Trophoblast cell (in vitro differentiated cells and primary cell): ENCODE data around the gene CERS1.

ENCODE experiments used
- DNase-seq, 2 donors: peaks; one replicate each; pipeline ENCODE4 v3.0.0-alpha.2; 2016
- H2AFZ ChIP-seq: 2 replicates; pipeline ENCODE4 v1.6.1; 2013; ENCODE audit warnings: low read length, moderate library complexity, mild to moderate bottlenecking; ENCODE audit not compliant: insufficient read depth, poor library complexity
- H2AK5ac ChIP-seq: 2 replicates; pipeline ENCODE4 v1.6.1; 2013; ENCODE audit warnings: mild to moderate bottlenecking, low read length
- H2BK120ac ChIP-seq: 2 replicates; pipeline ENCODE4 v1.6.1; 2013; ENCODE audit warnings: low read length, mild to moderate bottlenecking, moderate library complexity; ENCODE audit not compliant: insufficient read depth, poor library complexity
- H2BK12ac ChIP-seq: 2 replicates; pipeline ENCODE4 v1.6.1; 2013; ENCODE audit warnings: mild to moderate bottlenecking, low read length, moderate library complexity
- H2BK5ac ChIP-seq: 2 replicates; pipeline ENCODE4 v1.6.1; 2013; ENCODE audit warnings: low read length, low read depth, moderate library complexity, mild to moderate bottlenecking; ENCODE audit not compliant: poor library complexity
- H3K14ac ChIP-seq: 2 replicates; pipeline ENCODE4 v1.6.1; 2013; ENCODE audit warnings: mild to moderate bottlenecking, low read length
- H3K18ac ChIP-seq: 2 replicates; pipeline ENCODE4 v1.6.1; 2013; ENCODE audit warnings: mild to moderate bottlenecking, low read length
- H3K23ac ChIP-seq: 2 replicates; pipeline ENCODE4 v1.6.1; 2013; ENCODE audit warnings: low read length
- H3K27ac ChIP-seq: 2 replicates; pipeline ENCODE4 v1.5.1; 2013; ENCODE audit warnings: low read depth, mild to moderate bottlenecking, inconsistent platforms, low read length, moderate library complexity
- H3K27me3 ChIP-seq: 2 replicates; pipeline ENCODE4 v1.6.1; 2013; ENCODE audit warnings: inconsistent platforms, mild to moderate bottlenecking, low read length, moderate library complexity; ENCODE audit not compliant: insufficient read depth
- H3K36me3 ChIP-seq, 2 experiments: 1 replicate in 1 of 2; 2 replicates in 1 of 2; pipeline ENCODE4 v1.6.1; 2013; ENCODE audit warnings: low read length in 2 of 2, mild to moderate bottlenecking in 2 of 2, moderate library complexity in 1 of 2; ENCODE audit not compliant: insufficient read depth in 2 of 2, control insufficient read depth in 1 of 2
- H3K4ac ChIP-seq: 2 replicates; pipeline ENCODE4 v1.6.1; 2013; ENCODE audit warnings: low read depth, mild to moderate bottlenecking, low read length, moderate library complexity
- H3K4me1 ChIP-seq, 2 experiments: 1 replicate in 1 of 2; 2 replicates in 1 of 2; pipeline ENCODE4 v1.6.1; 2013; ENCODE audit warnings: low read length in 2 of 2, mild to moderate bottlenecking in 2 of 2, moderate library complexity in 1 of 2; ENCODE audit not compliant: insufficient read depth in 2 of 2, control insufficient read depth in 1 of 2
- H3K4me2 ChIP-seq: 2 replicates; pipeline ENCODE4 v1.6.1; 2013; ENCODE audit warnings: inconsistent platforms, mild to moderate bottlenecking, low read length, moderate library complexity
- H3K4me3 ChIP-seq: 2 replicates; pipeline ENCODE4 v1.5.1; 2013; ENCODE audit warnings: mild to moderate bottlenecking, low read depth, low read length, inconsistent platforms
- H3K79me1 ChIP-seq: one replicate; pipeline ENCODE4 v1.6.1; 2013; ENCODE audit warnings: low read length
- H3K79me2 ChIP-seq: 2 replicates; pipeline ENCODE4 v1.6.1; 2013; ENCODE audit warnings: low read length, mild to moderate bottlenecking; ENCODE audit not compliant: control insufficient read depth, insufficient read depth, poor library complexity
- H3K9ac ChIP-seq: 2 replicates; pipeline ENCODE4 v1.6.1; 2013; ENCODE audit warnings: mild to moderate bottlenecking, low read length
- H3K9me3 ChIP-seq: 2 replicates; pipeline ENCODE4 v1.6.1; 2013; ENCODE audit warnings: low read depth, mild to moderate bottlenecking, control low read depth, inconsistent platforms, low read length; ENCODE audit not compliant: insufficient read depth
- H4K12ac ChIP-seq: 2 replicates; pipeline ENCODE4 v1.6.1; 2013; ENCODE audit warnings: low read depth, mild to moderate bottlenecking, low read length, moderate library complexity
- H4K8ac ChIP-seq: 2 replicates; pipeline ENCODE4 v1.6.1; 2013; ENCODE audit warnings: low read depth, mild to moderate bottlenecking, low read length, moderate library complexity
- H4K91ac ChIP-seq: one replicate; pipeline ENCODE4 v1.6.1; 2013; ENCODE audit warnings: low read depth, mild to moderate bottlenecking, low read length, moderate library complexity
- whole genome bisulfite sequencing: extraction: QIAGEN DNeasy Blood & Tissue Kit; methylation state at CpG from one replicate; pipeline ENCODE4 v1.1.7; 2013; ENCODE audit warnings: missing lambda C conversion rate; ENCODE audit not compliant: insufficient read length, insufficient coverage; ENCODE audit errors: extremely low coverage; 5-methylcytosine and 5-hydroxymethylcytosine counted together

The CERS1 gene

DNA sequence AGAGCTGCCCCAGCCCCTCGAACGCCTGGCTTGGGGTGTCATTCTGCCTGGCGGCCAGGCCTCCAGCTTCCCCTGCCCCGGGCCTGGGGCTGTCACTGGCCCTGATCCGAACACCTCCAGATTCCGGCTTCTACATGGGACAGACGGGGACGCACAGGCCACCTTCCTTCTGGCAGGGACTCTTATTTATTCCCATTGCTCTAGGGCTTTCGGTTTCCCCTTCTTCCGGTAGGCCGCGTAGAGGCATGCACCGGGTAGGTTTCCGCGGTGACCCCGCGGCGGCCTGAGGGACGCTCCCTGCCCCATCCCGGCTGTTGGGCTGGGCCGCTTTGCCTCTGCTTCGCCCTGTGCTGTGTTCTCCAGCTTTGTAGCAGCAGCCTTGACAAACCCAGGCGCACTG lies 28.2 kb downstream of the CERS1 start:
- no peak overlapping the region for H4K8ac ChIP-seq
- no peak overlapping the region for H3K14ac ChIP-seq
- no peak overlapping the region for H2AFZ ChIP-seq
- no CpG with 5 or more reads among the region's 23 CpGs for WGBS
- H3K36me3 ChIP-seq, result peaks cover 56 to 61% of the 10 kb centered on the region in 2 experiments
- H3K79me1 ChIP-seq, result no peaks in the 10 kb centered on the region
- H4K12ac ChIP-seq, result no peak overlapping the region
- H3K9ac ChIP-seq, result no peak overlapping the region
- no peaks in the 10 kb centered on the region for H3K27me3 ChIP-seq
- no peaks in the 10 kb centered on the region for H3K4me1 ChIP-seq
- H3K4me3 ChIP-seq, result no peak overlapping the region
- no peak overlapping the region for H3K4me2 ChIP-seq
- no peak overlapping the region for H2AK5ac ChIP-seq
- no peak overlapping the region for H3K27ac ChIP-seq
- no peak overlapping the region for H3K23ac ChIP-seq
- H4K91ac ChIP-seq, result no peak overlapping the region
- H3K18ac ChIP-seq, result peak overlapping the region; percentile 50
- H2BK5ac ChIP-seq, result no peak overlapping the region
- peaks cover 5% of the 10 kb centered on the region for H3K9me3 ChIP-seq
- no peak overlapping the region for H2BK12ac ChIP-seq
- no peak for DNase-seq
- H2BK120ac ChIP-seq, result no peak overlapping the region
- H3K4ac ChIP-seq, result no peak overlapping the region
- no peaks in the 10 kb centered on the region for H3K79me2 ChIP-seq

GRCh38 chr19:18867199-18867598 lies 28.8 kb downstream of the CERS1 start:
- Histone ChIP-seq H3K36me3 (peaks cover 61 to 65% of the 10 kb centered on the region in 2 experiments), H3K27ac (no peak overlapping the region), H3K9ac (no peak overlapping the region), H3K9me3 (peaks cover 5% of the 10 kb centered on the region), H3K14ac (no peak overlapping the region), H2AFZ (no peak overlapping the region), H3K27me3 (no peaks in the 10 kb centered on the region), H3K4me2 (no peak overlapping the region), H3K23ac (no peak overlapping the region), H3K4me1 (no peaks in the 10 kb centered on the region), H2AK5ac (no peak overlapping the region), H3K4ac (no peak overlapping the region), H2BK12ac (no peak overlapping the region), H3K79me1 (no peaks in the 10 kb centered on the region), H4K12ac (no peak overlapping the region), H2BK5ac (no peak overlapping the region), H3K79me2 (no peaks in the 10 kb centered on the region), H4K91ac (no peak overlapping the region), H3K18ac (peak overlapping the region; percentile 50), H3K4me3 (no peak overlapping the region), H4K8ac (no peak overlapping the region), H2BK120ac (no peak overlapping the region)
- WGBS, result no CpG with 5 or more reads among the region's 23 CpGs
- DNase-seq, result no peak

DNA sequence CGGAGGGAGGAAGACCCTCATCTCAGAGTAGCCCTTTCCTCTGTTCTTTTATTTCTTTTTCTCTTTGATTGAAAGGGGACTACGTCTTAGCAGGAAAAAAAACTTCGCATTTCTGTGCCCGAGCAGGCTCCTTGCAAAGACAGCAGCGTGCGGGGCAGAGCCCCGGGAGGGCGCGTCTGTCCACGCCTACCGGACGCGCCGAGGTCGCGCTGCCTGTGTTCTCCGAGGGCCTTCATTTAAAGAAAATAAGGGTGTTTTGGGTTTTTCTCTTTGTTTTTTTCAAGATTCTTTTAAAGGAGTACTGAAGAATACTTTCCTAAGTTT lies 29.2 kb downstream of the CERS1 start:
- Histone ChIP-seq H3K14ac (no peak overlapping the region), H4K8ac (no peak overlapping the region), H3K27ac (no peak overlapping the region), H2BK120ac (no peak overlapping the region), H3K18ac (no peak overlapping the region), H3K4me3 (no peak overlapping the region), H3K36me3 (peaks cover 65 to 69% of the 10 kb centered on the region in 2 experiments), H3K4me2 (no peak overlapping the region), H4K91ac (no peak overlapping the region), H3K27me3 (no peaks in the 10 kb centered on the region), H3K4ac (no peak overlapping the region), H3K79me1 (no peaks in the 10 kb centered on the region), H3K9me3 (peaks cover 5% of the 10 kb centered on the region), H2AK5ac (no peak overlapping the region), H3K9ac (no peak overlapping the region), H3K4me1 (no peaks in the 10 kb centered on the region), H3K23ac (no peak overlapping the region), H2BK12ac (no peak overlapping the region), H4K12ac (no peak overlapping the region), H3K79me2 (no peaks in the 10 kb centered on the region), H2BK5ac (no peak overlapping the region), H2AFZ (no peak overlapping the region)
- WGBS, result no CpG with 5 or more reads among the region's 17 CpGs
- DNase-seq, result no peak

DNA sequence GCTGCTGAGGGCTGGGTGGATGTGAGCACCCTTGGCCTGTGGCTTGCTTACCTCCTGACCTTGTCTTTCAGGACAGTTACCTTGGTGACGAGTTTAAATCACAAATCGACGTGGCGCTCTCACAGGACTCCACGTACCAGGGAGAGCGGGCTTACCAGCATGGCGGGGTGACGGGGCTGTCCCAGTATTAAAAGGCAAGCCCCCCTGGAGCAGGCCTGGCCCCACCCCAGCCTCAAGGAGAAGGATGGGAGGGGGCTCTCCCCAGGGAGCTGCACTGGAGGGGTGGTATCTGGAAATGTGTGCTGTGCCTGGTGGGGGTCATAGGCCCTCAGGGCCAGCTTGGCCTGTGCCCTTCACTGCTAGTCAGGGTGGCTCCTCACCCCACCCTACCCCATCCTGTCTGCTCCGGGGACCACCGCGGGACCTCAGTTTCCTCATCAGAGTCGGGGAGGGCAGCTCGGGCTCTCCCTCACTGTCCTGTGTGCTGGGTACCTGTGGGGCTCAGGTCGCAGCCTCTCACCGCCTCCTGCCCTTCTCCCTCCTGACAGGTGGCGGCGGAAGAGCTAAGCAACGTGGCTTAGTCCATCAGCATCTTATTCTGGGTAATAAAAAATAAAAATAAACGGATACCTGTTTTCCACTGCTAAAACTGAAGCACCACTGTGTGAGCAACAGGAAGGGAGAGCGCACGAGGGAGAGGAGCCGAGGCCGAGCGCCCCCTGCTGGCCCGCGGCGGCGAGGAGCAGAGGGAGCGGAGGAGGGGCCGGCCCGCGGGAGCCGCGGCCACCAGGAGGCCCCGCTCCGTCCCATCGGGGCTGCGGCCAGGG lies 29.8 kb downstream of the CERS1 start:
- H3K9ac ChIP-seq, result no peak overlapping the region
- no peak overlapping the region for H2BK12ac ChIP-seq
- H2AK5ac ChIP-seq, result no peak overlapping the region
- no peak overlapping the region for H4K12ac ChIP-seq
- no peaks in the 10 kb centered on the region for H3K79me1 ChIP-seq
- H3K23ac ChIP-seq, result no peak overlapping the region
- peaks cover 5% of the 10 kb centered on the region for H3K9me3 ChIP-seq
- peaks cover 71 to 75% of the 10 kb centered on the region in 2 experiments for H3K36me3 ChIP-seq
- no peak overlapping the region for H3K4ac ChIP-seq
- H3K4me1 ChIP-seq, result no peaks in the 10 kb centered on the region
- WGBS, result no CpG with 5 or more reads among the region's 38 CpGs
- no peak overlapping the region for H2BK5ac ChIP-seq
- no peak overlapping the region for H3K4me2 ChIP-seq
- H3K27me3 ChIP-seq, result no peaks in the 10 kb centered on the region
- H3K14ac ChIP-seq, result no peak overlapping the region
- no peak overlapping the region for H3K18ac ChIP-seq
- H3K4me3 ChIP-seq, result no peak overlapping the region
- no peak overlapping the region for H4K8ac ChIP-seq
- DNase-seq, result peak; percentile 41 to 77
- no peak overlapping the region for H3K27ac ChIP-seq
- no peak overlapping the region for H2BK120ac ChIP-seq
- no peak overlapping the region for H2AFZ ChIP-seq
- no peak overlapping the region for H4K91ac ChIP-seq
- no peaks in the 10 kb centered on the region for H3K79me2 ChIP-seq
